Ovary (tissue), 9 donors: ENCODE results near the gene PUS10. TPM values are rescaled to one million over a fixed set of nuclear protein-coding genes. Genes with fewer than 3 reads are reported as not detected.
"Not testable (repeated sequence)": the region's sequence is repeated elsewhere in the genome, so short reads cannot be mapped to it uniquely, and the experiment has no call there.

Experiments used
- DNase-seq, 5 donors: peaks; one replicate each; pipeline ENCODE4 v3.0.0-alpha.2; 2019 to 2020
- H3K27ac ChIP-seq, 2 donors: fragments of 200-600 bp; one replicate each; pipeline versions ENCODE4 v1.5.1 to v1.8.0; 2019 to 2022
- H3K27me3 ChIP-seq: fragments of 200-600 bp; one replicate; pipeline ENCODE4 v1.8.0; 2022
- H3K36me3 ChIP-seq: fragments of 200-600 bp; sonication (generic); one replicate; pipeline ENCODE4 v1.5.1; 2019
- H3K4me1 ChIP-seq: one replicate; pipeline ENCODE4 v1.8.1; 2013; ENCODE audit warnings: mild to moderate bottlenecking, moderate library complexity; ENCODE audit not compliant: insufficient read depth
- H3K4me3 ChIP-seq: fragments of 200-600 bp; sonication (generic); one replicate; pipeline ENCODE4 v1.5.1; 2017
- H3K9me3 ChIP-seq, 2 donors: fragments of 200-600 bp in 1 of 2; sonication (generic) in 1 of 2; one replicate each; pipeline versions ENCODE4 v1.5.1 to v1.8.1; 2013 to 2019; ENCODE audit warnings: mild to moderate bottlenecking in 1 of 2, moderate library complexity in 1 of 2
- EP300 ChIP-seq: sonication (generic); formaldehyde crosslinking; IDR thresholded peaks from one replicate; pipeline ENCODE4 v1.6.1; 2017; ENCODE audit warnings: antibody characterized with exemption
- POLR2A ChIP-seq: fragments of 450-650 bp; IDR thresholded peaks from one replicate; pipeline ENCODE4 v1.6.1; 2017; ENCODE audit warnings: antibody characterized with exemption, mild to moderate bottlenecking, moderate library complexity
- WGBS, 3 donors: extraction: QIAGEN DNeasy Blood & Tissue Kit in 1 of 3; methylation state at CpG; one replicate each; pipeline versions ENCODE4 v1.1.5 to v1.1.7; 2013 to 2017; 5-methylcytosine and 5-hydroxymethylcytosine counted together
- intact Hi-C, 4 donors: fragments of 100-400 bp; cut with DNase I; formaldehyde crosslinking; loops; one replicate each; pipeline versions ENCODE4 v1.11.0 to v1.15.1; 2022 to 2023
- polyA plus RNA-seq, 2 donors: library from polyadenylated mRNA; stranded (reverse); fragments of 200-250 nt in 1 of 2; fragments of 350-450 nt in 1 of 2; fragmentation: Illumina TruSeq in 1 of 2; extraction: RNeasy Lipid Tissue Mini Kit (QIAGEN cat#74804) in 1 of 2; gene quantifications; one replicate each; pipeline ENCODE4 v1.2.3, GENCODE V29; 2013 to 2014
- total RNA-seq, 7 donors: library from RNA; depleted of rRNA in 2 of 7; stranded (reverse); fragments of >200 nt in 2 of 7; fragmentation: NEBNext Ultra II Directional in 3 of 7; extraction: Animal tissue kit (Norgen Biotek cat#: 25700) in 3 of 7; gene quantifications; one replicate each; pipeline versions ENCODE4 v1.1.0 to v1.2.4, GENCODE V29; 2016 to 2023
- TF ChIP-seq, protein P1 (sequence below), 3 donors: fragments of 450-650 bp in 2 of 3; fragments of 200-600 bp in 1 of 3; IDR thresholded peaks; one replicate each; pipeline versions ENCODE4 v1.5.1 to v1.8.0; 2016 to 2022; ENCODE audit warnings: antibody characterized with exemption in 3 of 3, mild to moderate bottlenecking in 1 of 3
- donor health status: DM: no; HTN: no; CAD: no; lungs with moderate emphysema.
- donor health status: DM: no; HTN: no; CAD: no.
- donor health status: Bipolar disorder and iron deficiency.
- donor health status: DM: yes; HTN: yes; CAD: no.
- donor health status: DM: no; HTN: no; CAD: no.
- donor health status: DM: yes; HTN: yes; CAD: no.

Gene PUS10
- total and polyA plus RNA-seq, 9 donors = 4.5 to 9.4 (median 6.7) TPM

DNA sequence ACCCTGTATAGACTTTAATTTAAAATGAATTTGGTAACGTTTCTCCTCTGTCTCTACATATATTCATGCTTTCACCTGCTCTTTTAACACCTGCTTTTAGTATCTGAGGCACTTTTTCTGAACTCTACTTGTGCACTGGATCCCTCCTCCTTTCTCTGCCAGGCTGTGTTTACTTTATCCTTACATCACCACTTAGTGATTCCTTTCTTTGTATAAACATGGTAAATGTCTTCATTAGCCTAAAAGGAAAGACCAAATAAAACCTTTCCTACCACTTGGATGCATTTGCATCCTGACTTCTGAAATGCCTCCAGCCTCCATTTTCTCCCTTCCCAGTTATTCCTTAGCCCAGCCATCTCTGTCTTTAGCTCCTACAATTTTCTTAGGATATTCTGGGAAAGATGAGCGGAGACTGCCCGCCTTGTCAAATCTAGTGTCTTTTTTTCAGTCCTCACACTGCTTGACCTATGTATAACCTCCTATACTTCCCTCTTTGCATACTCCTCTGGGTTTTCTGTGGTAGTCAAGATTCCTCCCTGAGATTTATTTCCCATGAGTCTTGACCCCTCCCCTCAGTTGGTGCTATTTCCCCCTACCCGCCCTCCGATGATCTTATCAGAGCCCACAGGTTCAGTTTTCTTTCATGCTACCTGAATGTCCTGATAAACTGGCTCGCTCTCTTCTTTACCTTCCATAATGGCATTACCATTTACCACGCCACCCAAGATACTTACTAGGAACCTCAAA is 91.9 kb downstream of the PUS10 start:
- H3K36me3 ChIP-seq = no peaks in the 10 kb centered on the region
- no peaks in the 10 kb centered on the region for H3K27me3 ChIP-seq
- H3K9me3 ChIP-seq = no peaks in the 10 kb centered on the region
- intact Hi-C loops = no loop called here
- DNase-seq = no peak
- no peak overlapping the region for H3K4me3 ChIP-seq
- no peaks in the 10 kb centered on the region for H3K4me1 ChIP-seq
- H3K27ac ChIP-seq = no peak overlapping the region
- TF ChIP-seq EP300 (no peak), POLR2A (no peak)
- TF ChIP-seq, protein P1, sequence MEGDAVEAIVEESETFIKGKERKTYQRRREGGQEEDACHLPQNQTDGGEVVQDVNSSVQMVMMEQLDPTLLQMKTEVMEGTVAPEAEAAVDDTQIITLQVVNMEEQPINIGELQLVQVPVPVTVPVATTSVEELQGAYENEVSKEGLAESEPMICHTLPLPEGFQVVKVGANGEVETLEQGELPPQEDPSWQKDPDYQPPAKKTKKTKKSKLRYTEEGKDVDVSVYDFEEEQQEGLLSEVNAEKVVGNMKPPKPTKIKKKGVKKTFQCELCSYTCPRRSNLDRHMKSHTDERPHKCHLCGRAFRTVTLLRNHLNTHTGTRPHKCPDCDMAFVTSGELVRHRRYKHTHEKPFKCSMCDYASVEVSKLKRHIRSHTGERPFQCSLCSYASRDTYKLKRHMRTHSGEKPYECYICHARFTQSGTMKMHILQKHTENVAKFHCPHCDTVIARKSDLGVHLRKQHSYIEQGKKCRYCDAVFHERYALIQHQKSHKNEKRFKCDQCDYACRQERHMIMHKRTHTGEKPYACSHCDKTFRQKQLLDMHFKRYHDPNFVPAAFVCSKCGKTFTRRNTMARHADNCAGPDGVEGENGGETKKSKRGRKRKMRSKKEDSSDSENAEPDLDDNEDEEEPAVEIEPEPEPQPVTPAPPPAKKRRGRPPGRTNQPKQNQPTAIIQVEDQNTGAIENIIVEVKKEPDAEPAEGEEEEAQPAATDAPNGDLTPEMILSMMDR (IDR thresholded peaks at IDR 0.05) = no peak
- 76 to 87% (median 81%) methylated on average over 7 of the region's 7 CpGs for WGBS, 3 donors

DNA sequence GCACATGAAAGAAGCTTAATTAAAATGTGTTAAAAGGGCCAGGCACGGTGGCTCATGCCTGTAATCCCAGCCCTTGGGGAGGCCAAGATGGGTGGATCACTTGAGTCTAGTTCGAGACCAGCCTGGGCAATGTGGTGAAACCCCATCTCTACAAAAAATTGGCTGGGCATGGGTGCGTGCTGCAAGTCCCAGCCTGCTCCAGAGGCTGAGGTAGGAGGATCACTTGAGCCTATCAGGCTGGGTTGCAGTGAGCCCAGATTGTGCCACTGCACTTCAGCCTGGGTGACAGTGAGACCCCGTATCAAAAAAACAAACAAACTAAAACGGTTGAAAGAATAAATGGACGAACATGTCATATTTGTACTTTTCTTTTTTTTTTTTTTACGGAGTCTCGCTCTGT is 110.7 kb downstream of the PUS10 start:
- TF ChIP-seq, protein P1 (IDR thresholded peaks at IDR 0.05) = no peak
- DNase-seq = no peak
- no peaks in the 10 kb centered on the region for H3K4me1 ChIP-seq
- H3K27me3 ChIP-seq = no peaks in the 10 kb centered on the region
- WGBS, 3 donors = 93 to 97% (median 95%) methylated on average over 8 of the region's 8 CpGs
- no peak overlapping the region for H3K27ac ChIP-seq
- no peaks in the 10 kb centered on the region for H3K9me3 ChIP-seq
- no peak overlapping the region for H3K4me3 ChIP-seq
- H3K36me3 ChIP-seq = no peaks in the 10 kb centered on the region
- intact Hi-C loops = no loop called here

DNA sequence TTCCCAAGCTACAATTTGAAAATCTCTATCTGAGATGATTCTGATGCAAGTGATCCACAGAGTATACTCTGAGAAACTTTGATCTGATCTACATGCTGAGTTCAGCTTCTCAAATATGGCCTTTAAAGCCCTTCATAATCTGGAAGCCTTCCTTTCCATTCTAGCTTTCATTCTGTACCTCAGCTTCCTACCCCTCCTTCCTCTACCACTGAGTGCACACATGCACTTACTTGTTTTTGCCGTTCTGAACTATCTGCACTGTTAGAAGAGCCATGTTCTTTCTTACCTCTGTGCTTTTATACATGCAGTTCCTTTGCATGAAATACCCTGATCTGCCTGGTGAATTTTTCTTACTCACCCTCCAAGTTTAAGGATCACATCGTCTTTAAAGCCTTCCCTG is 111.7 kb downstream of the PUS10 start:
- WGBS, 3 donors = 86 to 89% (median 88%) methylated on average over 2 of the region's 2 CpGs
- intact Hi-C loops = no loop called here
- Histone ChIP-seq H3K9me3 (no peaks in the 10 kb centered on the region), H3K4me3 (no peak overlapping the region), H3K27me3 (no peaks in the 10 kb centered on the region), H3K27ac (no peak overlapping the region), H3K36me3 (no peaks in the 10 kb centered on the region), H3K4me1 (no peaks in the 10 kb centered on the region)
- no peak for DNase-seq
- no peak for TF ChIP-seq EP300
- TF ChIP-seq POLR2A = no peak
- TF ChIP-seq, protein P1 (IDR thresholded peaks at IDR 0.05) = no peak

DNA sequence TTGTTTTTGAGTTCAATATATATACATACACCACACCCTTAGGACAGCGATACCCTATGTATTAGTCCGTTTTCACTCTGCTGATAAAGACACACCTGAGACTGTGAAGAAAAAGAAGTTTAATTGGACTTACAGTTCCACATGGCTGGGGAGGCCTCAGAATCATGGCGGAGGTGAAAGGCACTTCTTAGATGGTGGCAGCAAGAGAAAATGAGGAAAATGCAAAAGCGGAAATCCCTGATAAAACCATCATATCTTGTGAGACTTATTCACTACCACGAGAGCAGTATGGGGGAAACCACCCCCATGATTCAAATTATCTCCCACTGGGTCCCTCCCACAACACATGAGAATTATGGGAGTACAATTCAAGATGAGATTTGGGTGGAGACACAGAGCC is 112.2 kb downstream of the PUS10 start:
- H3K4me1 ChIP-seq, H3K27ac ChIP-seq, DNase-seq, H3K27me3 ChIP-seq, H3K36me3 ChIP-seq, H3K9me3 ChIP-seq, intact Hi-C loops, H3K4me3 ChIP-seq: not testable (repeated sequence)
- WGBS, 3 donors = 84 to 89% (median 89%) methylated on average over 5 of the region's 5 CpGs

DNA sequence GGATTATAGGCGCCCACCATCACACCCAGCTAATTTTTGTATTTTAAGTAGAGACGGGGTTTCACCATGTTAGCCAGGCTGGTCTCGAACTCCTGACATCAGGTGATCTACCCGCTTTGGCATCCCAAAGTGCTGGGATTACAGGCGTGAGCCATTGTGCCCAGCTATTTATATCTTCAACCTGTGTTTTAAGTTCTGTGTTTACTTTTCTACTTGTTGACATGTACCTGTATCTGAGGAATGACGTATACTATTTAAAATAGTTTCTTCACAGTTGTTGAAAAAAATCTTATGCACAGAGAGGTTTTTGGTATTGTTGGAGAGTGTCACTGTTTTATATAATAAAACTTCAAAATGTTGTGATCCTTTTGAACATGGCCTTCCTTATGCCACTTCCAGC is 116.8 kb downstream of the PUS10 start:
- H3K9me3 ChIP-seq, H3K4me1 ChIP-seq, H3K4me3 ChIP-seq, intact Hi-C loops, H3K36me3 ChIP-seq, H3K27me3 ChIP-seq, H3K27ac ChIP-seq, DNase-seq: not testable (repeated sequence)
- WGBS, 3 donors = 93 to 96% (median 95%) methylated on average over 6 of the region's 6 CpGs
